Stimulated activated CD4-positive, alpha-beta T cell treated with anti-CD3 and anti-CD28 coated beads, Interleukin-15, amount 100 ng/mL, for 48 hours (primary cell): ENCODE results near the gene IL16.
"Not testable (repeated sequence)": the region's sequence is repeated elsewhere in the genome, so short reads cannot be mapped to it uniquely, and the experiment has no call there.

ENCODE experiments used
- DNase-seq, 2 donors: peaks; one replicate each; pipeline ENCODE4 v3.0.0-alpha.2; 2020; ENCODE audit warnings: low read depth in 2 of 2

The IL16 gene

GRCh38 chr15:81206018-81206417, 9.3 kb downstream of the IL16 start:
- DNase-seq = no peak

- DNase-seq = not testable (repeated sequence)
These were observed 11.3 kb downstream of the IL16 start for GRCh38 chr15:81207987-81208386.

GRCh38 chr15:81209635-81210034, 13.0 kb downstream of the IL16 start:
- DNase-seq = no peak

GRCh38 chr15:81211376-81211775, 14.7 kb downstream of the IL16 start:
- no peak for DNase-seq

GRCh38 chr15:81213982-81214381, 17.3 kb downstream of the IL16 start:
- DNase-seq = no peak

- no peak for DNase-seq
These were observed 18.9 kb downstream of the IL16 start for GRCh38 chr15:81215531-81215930.

- no peak for DNase-seq
These were observed 19.3 kb downstream of the IL16 start for GRCh38 chr15:81215983-81216382.

- no peak for DNase-seq
These were observed 19.7 kb downstream of the IL16 start for GRCh38 chr15:81216422-81216821.

GRCh38 chr15:81221449-81221848, 24.8 kb downstream of the IL16 start:
- no peak for DNase-seq

GRCh38 chr15:81222007-81222406, 25.3 kb downstream of the IL16 start:
- DNase-seq = no peak

- DNase-seq = no peak
These were observed 26.8 kb downstream of the IL16 start for GRCh38 chr15:81223346-81223971.

GRCh38 chr15:81224232-81224631, 27.6 kb downstream of the IL16 start:
- no peak for DNase-seq

- DNase-seq = no peak
These were observed 28.5 kb downstream of the IL16 start for GRCh38 chr15:81225161-81225671.

GRCh38 chr15:81227716-81228115, 31.0 kb downstream of the IL16 start:
- no peak for DNase-seq

GRCh38 chr15:81229586-81229985, 32.9 kb downstream of the IL16 start:
- DNase-seq = no peak

- no peak for DNase-seq
These were observed 38.8 kb downstream of the IL16 start for GRCh38 chr15:81235276-81236123.

GRCh38 chr15:81239190-81239589, 42.5 kb downstream of the IL16 start:
- DNase-seq = no peak

- DNase-seq = no peak
These were observed 46.1 kb downstream of the IL16 start for GRCh38 chr15:81242778-81243177.

GRCh38 chr15:81244306-81244705, 47.6 kb downstream of the IL16 start:
- no peak for DNase-seq

- DNase-seq = no peak
These were observed 57.2 kb downstream of the IL16 start for GRCh38 chr15:81253846-81254245.

GRCh38 chr15:81254277-81254915, 57.7 kb downstream of the IL16 start:
- no peak for DNase-seq

- DNase-seq = no peak
These were observed 58.2 kb downstream of the IL16 start for GRCh38 chr15:81254916-81255290.
